Smooth muscle cell (in vitro differentiated cells): ENCODE data around the gene GRM7. TPM values are rescaled to one million over a fixed set of nuclear protein-coding genes. Genes with fewer than 3 reads are reported as not detected.

Source experiments
- DNase-seq: peaks from one replicate; lab custom pipeline; 2025; ENCODE audit not compliant: unreplicated experiment; lab: John Stamatoyannopoulos, UW
- H2AFZ ChIP-seq: fragments of 200-600 bp; sonication (generic); 2 replicates; pipeline ENCODE4 v1.6.0; 2016; ENCODE audit warnings: antibody characterized with exemption, low read depth, mild to moderate bottlenecking
- H3F3A ChIP-seq: fragments of 200-600 bp; sonication (generic); 2 replicates; pipeline ENCODE4 v1.6.0; 2017; ENCODE audit warnings: antibody characterized with exemption, low read depth
- H3K27ac ChIP-seq: fragments of 200-600 bp; sonication (generic); 2 replicates; pipeline ENCODE4 v1.5.1; 2016; ENCODE audit warnings: low read depth, mild to moderate bottlenecking
- H3K27me3 ChIP-seq: fragments of 200-600 bp; sonication (generic); 2 replicates; pipeline ENCODE4 v1.6.1; 2016; ENCODE audit warnings: low read depth, mild to moderate bottlenecking
- H3K36me3 ChIP-seq: fragments of 200-600 bp; sonication (generic); 2 replicates; pipeline ENCODE4 v1.5.1; 2016; ENCODE audit warnings: low read depth
- H3K4me1 ChIP-seq: fragments of 200-600 bp; sonication (generic); 2 replicates; pipeline ENCODE4 v1.5.1; 2016; ENCODE audit warnings: low read depth
- H3K4me2 ChIP-seq: fragments of 200-600 bp; sonication (generic); 2 replicates; pipeline ENCODE4 v1.6.0; 2016; ENCODE audit warnings: mild to moderate bottlenecking
- H3K4me3 ChIP-seq: fragments of 200-600 bp; sonication (generic); 2 replicates; pipeline ENCODE4 v1.5.1; 2016; ENCODE audit warnings: mild to moderate bottlenecking
- H3K79me2 ChIP-seq: fragments of 200-600 bp; sonication (generic); 2 replicates; pipeline ENCODE4 v1.6.0; 2016; ENCODE audit warnings: low read depth, mild to moderate bottlenecking
- H3K9ac ChIP-seq: fragments of 200-600 bp; sonication (generic); 2 replicates; pipeline ENCODE4 v1.6.0; 2016; ENCODE audit warnings: low read depth
- H3K9me3 ChIP-seq: fragments of 200-600 bp; sonication (generic); replicated peaks from 2 replicates; pipeline ENCODE4 v1.5.1; 2016; ENCODE audit warnings: low read depth
- H4K20me1 ChIP-seq: fragments of 200-600 bp; sonication (generic); 2 replicates; pipeline ENCODE4 v1.6.0; 2016; ENCODE audit warnings: low read depth
- CTCF ChIP-seq: fragments of 200-600 bp; sonication (generic); IDR thresholded peaks from 2 replicates; pipeline ENCODE4 v1.5.1; 2017; ENCODE audit warnings: borderline replicate concordance, mild to moderate bottlenecking, antibody characterized with exemption; ENCODE audit not compliant: insufficient read depth, poor library complexity, severe bottlenecking
- WGBS: methylation state at CpG from one replicate; pipeline ENCODE4 v1.1.7; 2016; ENCODE audit warnings: low lambda C conversion rate; 5-methylcytosine and 5-hydroxymethylcytosine counted together
- polyA plus RNA-seq: library from polyadenylated mRNA; unstranded; fragments of >200 nt; fragmentation: Nextera tagmentation; extraction: Ambion mirVana; gene quantifications from 2 replicates; pipeline ENCODE4 v1.2.1, GENCODE V29; 2016
- total RNA-seq: library from RNA; depleted of rRNA; stranded (reverse); fragments of >200 nt; gene quantifications from 2 replicates; pipeline ENCODE4 v1.2.3, GENCODE V29; 2014

GRM7 gene
- total and polyA plus RNA-seq, 2 experiments from 2014 or later: not detected

- no peaks in the 10 kb centered on the region for H3K36me3 ChIP-seq
- 100% methylated on average over 1 of the region's 1 CpG for WGBS
- no peaks in the 10 kb centered on the region for H3F3A ChIP-seq
- H2AFZ ChIP-seq: no peak overlapping the region
- no peaks in the 10 kb centered on the region for H3K9me3 ChIP-seq
- H3K4me2 ChIP-seq: no peak overlapping the region
- H3K4me3 ChIP-seq: no peak overlapping the region
- no peak for DNase-seq
- no peaks in the 10 kb centered on the region for H4K20me1 ChIP-seq
- H3K9ac ChIP-seq: no peak overlapping the region
- no peaks in the 10 kb centered on the region for H3K4me1 ChIP-seq
- no peaks in the 10 kb centered on the region for H3K27me3 ChIP-seq
- TF ChIP-seq CTCF: no peak
- H3K79me2 ChIP-seq: no peaks in the 10 kb centered on the region
- no peak overlapping the region for H3K27ac ChIP-seq
Measured at GRCh38 chr3:7392206-7392605, 531.3 kb downstream of the GRM7 start.

- H3K4me3 ChIP-seq: no peak overlapping the region
- no peaks in the 10 kb centered on the region for H3F3A ChIP-seq
- H4K20me1 ChIP-seq: no peaks in the 10 kb centered on the region
- DNase-seq: no peak
- no peaks in the 10 kb centered on the region for H3K27me3 ChIP-seq
- H3K79me2 ChIP-seq: no peaks in the 10 kb centered on the region
- H3K4me1 ChIP-seq: no peaks in the 10 kb centered on the region
- H3K4me2 ChIP-seq: no peak overlapping the region
- 85% methylated on average over 6 of the region's 6 CpGs for WGBS
- no peak for TF ChIP-seq CTCF
- no peak overlapping the region for H3K9ac ChIP-seq
- H2AFZ ChIP-seq: no peak overlapping the region
- H3K9me3 ChIP-seq: no peaks in the 10 kb centered on the region
- no peaks in the 10 kb centered on the region for H3K36me3 ChIP-seq
- no peak overlapping the region for H3K27ac ChIP-seq
Measured at GRCh38 chr3:7393944-7394605, 533.2 kb downstream of the GRM7 start.

- Histone ChIP-seq H3K27ac (no peak overlapping the region), H3K79me2 (no peaks in the 10 kb centered on the region), H3K4me3 (no peak overlapping the region), H2AFZ (no peak overlapping the region), H3K9me3 (no peaks in the 10 kb centered on the region), H3F3A (no peaks in the 10 kb centered on the region), H3K9ac (no peak overlapping the region), H3K4me2 (no peak overlapping the region), H3K36me3 (no peaks in the 10 kb centered on the region), H4K20me1 (no peaks in the 10 kb centered on the region), H3K27me3 (no peaks in the 10 kb centered on the region), H3K4me1 (no peaks in the 10 kb centered on the region)
- WGBS: 98% methylated on average over 2 of the region's 2 CpGs
- no peak for DNase-seq
- no peak for TF ChIP-seq CTCF
Measured at GRCh38 chr3:7396534-7396933, 535.6 kb downstream of the GRM7 start.

- Histone ChIP-seq H3K27ac (no peak overlapping the region), H3K36me3 (no peaks in the 10 kb centered on the region), H3F3A (no peaks in the 10 kb centered on the region), H3K27me3 (no peaks in the 10 kb centered on the region), H3K4me3 (no peak overlapping the region), H3K4me1 (no peaks in the 10 kb centered on the region), H4K20me1 (no peaks in the 10 kb centered on the region), H2AFZ (no peak overlapping the region), H3K9ac (no peak overlapping the region), H3K9me3 (no peaks in the 10 kb centered on the region), H3K79me2 (no peaks in the 10 kb centered on the region), H3K4me2 (no peak overlapping the region)
- TF ChIP-seq CTCF: no peak
- DNase-seq: no peak
- 97% methylated on average over 2 of the region's 2 CpGs for WGBS
Measured at GRCh38 chr3:7397097-7397496, 536.2 kb downstream of the GRM7 start.
